ENCODE measurements around the gene CLEC9A.

Gene CLEC9A

DNA sequence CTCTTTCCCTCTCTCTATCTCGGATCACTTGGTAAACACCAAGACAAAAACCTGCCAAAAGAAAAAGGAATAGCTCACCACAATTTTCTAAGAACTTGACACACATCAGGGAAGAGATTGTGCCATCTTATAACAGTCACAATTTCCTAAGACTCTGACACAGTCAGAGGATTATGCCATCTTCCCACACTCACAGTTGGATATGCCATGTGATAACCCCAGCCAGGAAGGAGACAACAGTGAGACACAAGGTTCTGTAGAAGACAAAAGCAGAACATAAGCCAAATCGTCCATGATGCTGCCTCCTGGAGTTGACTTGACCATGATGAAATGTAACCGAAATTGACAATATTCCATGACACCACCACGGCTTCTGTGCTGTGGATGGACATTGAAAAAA lies 2.8 kb upstream of the CLEC9A start:
- peak; percentile 30 for DNase-seq (ENCODE audit: low read depth)
- TF ChIP-seq, protein P1, sequence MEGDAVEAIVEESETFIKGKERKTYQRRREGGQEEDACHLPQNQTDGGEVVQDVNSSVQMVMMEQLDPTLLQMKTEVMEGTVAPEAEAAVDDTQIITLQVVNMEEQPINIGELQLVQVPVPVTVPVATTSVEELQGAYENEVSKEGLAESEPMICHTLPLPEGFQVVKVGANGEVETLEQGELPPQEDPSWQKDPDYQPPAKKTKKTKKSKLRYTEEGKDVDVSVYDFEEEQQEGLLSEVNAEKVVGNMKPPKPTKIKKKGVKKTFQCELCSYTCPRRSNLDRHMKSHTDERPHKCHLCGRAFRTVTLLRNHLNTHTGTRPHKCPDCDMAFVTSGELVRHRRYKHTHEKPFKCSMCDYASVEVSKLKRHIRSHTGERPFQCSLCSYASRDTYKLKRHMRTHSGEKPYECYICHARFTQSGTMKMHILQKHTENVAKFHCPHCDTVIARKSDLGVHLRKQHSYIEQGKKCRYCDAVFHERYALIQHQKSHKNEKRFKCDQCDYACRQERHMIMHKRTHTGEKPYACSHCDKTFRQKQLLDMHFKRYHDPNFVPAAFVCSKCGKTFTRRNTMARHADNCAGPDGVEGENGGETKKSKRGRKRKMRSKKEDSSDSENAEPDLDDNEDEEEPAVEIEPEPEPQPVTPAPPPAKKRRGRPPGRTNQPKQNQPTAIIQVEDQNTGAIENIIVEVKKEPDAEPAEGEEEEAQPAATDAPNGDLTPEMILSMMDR (conservative IDR thresholded peaks at IDR 0.05; ENCODE audit: control insufficient read depth, insufficient read depth, low read depth, low read length) = no peak
- no peak overlapping the region for H3K4me3 ChIP-seq (ENCODE audit: control insufficient read depth, low read depth, low read length)

DNA sequence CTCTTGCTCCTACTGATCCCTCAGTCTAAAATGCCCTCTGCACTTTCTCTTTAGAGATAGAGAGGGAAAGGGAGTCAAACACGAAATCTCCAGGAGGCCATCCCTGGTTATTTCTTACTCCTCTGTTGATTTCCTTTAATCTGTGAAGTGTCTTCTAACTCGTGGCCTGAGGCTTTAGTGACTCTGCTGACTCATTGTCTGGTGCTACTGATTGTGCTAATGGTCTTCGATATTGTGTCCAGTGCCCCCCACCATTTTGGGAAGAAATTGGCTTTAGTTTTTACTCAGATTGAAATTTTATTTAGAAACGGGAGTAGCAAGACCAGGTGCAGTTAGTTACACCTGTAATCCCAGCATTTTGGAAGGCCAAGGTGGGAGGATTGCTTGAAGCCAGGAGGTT lies 839 bp downstream of the CLEC9A start:
- DNase-seq (ENCODE audit: low read depth) = peak; percentile 5
- no peak overlapping the region for H3K4me3 ChIP-seq (ENCODE audit: control insufficient read depth, low read depth, low read length)
- TF ChIP-seq, protein P1 (conservative IDR thresholded peaks at IDR 0.05; ENCODE audit: control insufficient read depth, insufficient read depth, low read depth, low read length) = no peak

DNA sequence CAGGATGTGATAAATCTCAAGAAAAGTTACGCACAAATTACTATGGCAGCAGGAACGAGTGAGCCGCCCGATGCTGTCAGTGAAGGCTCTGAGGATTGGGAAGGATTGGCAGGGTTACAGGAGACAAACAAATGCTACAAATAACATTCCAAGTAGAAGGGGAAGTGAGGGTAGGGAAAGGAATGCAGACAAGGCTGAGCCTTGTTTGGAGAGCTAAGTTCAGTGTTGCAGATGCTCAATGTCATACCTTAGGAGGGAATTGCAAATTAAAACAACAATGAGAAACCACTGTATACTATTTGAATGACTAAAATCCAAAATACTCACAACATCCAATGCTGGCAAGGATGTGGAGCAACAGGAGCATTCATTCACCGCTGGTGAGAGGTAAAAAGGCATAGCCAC lies 1.3 kb downstream of the CLEC9A start:
- DNase-seq (ENCODE audit: low read depth) = peak; percentile 38
- TF ChIP-seq, protein P1 (conservative IDR thresholded peaks at IDR 0.05; ENCODE audit: control insufficient read depth, insufficient read depth, low read depth, low read length) = no peak

DNA sequence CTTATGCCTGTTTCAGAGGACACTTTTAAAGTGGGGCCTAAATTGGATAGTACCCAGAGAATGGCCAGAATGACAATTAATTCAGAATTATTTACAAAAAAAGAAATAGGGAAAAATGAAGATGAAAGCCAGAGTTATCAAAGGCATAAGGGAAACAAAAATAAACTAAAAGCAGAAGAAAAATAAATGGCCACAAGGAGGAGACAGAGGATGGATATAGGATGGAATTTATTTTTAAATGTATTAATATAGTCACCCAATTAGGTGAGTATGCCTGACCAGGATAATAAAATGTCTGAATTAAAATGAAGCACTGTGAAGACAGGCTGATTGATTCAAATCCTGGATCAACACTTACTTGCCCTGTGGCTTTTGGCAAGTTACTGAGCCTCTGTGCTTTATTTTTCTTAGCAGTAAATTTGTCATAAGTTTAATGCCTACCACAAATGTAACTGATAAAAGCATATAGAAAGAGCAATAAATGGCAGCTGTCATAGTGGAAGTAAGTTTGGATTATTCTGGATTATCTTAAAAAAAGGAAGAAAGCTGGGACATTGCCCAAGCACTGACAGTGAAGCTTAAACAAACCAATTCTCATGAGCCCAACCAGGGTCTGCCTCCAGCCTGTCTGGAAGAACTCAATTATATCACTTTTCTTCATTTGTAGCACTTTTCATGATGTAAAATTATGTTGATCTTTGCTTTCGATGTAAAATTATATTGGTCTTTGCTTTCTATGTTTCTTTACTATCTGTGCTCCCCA lies 3.5 kb downstream of the CLEC9A start:
- H3K4me3 ChIP-seq (ENCODE audit: control insufficient read depth, low read depth, low read length) = no peak overlapping the region
- TF ChIP-seq, protein P1 (conservative IDR thresholded peaks at IDR 0.05; ENCODE audit: control insufficient read depth, insufficient read depth, low read depth, low read length) = peak; percentile 39
- peak; percentile 13 for DNase-seq (ENCODE audit: low read depth)

More for the DNA sequence above, 1.3 kb downstream of the CLEC9A start:
- no peak overlapping the region for H3K4me3 ChIP-seq (ENCODE audit: control insufficient read depth, low read depth, low read length)

DNA sequence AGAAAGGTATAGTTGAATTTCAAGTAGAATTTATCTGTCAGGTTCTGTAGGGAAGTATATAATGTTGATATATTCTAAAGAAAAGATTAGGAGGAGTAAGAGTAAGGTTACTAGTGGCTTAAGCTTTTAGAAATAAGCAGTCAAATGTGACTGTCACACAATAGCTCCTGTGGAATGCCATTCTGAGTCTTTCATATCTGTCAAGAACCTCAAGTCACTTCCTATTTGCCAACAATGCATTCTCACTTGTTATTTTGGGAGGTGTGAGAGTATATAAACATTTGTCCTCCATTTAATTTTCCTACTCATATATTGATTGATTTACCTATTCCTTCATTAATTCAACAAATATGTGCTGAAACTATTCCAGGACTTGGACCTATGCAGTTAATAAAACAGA lies 11.7 kb downstream of the CLEC9A start:
- DNase-seq (ENCODE audit: low read depth) = no peak
- TF ChIP-seq, protein P1 (conservative IDR thresholded peaks at IDR 0.05; ENCODE audit: control insufficient read depth, insufficient read depth, low read depth, low read length) = no peak
- no peak overlapping the region for H3K4me3 ChIP-seq (ENCODE audit: control insufficient read depth, low read depth, low read length)

DNA sequence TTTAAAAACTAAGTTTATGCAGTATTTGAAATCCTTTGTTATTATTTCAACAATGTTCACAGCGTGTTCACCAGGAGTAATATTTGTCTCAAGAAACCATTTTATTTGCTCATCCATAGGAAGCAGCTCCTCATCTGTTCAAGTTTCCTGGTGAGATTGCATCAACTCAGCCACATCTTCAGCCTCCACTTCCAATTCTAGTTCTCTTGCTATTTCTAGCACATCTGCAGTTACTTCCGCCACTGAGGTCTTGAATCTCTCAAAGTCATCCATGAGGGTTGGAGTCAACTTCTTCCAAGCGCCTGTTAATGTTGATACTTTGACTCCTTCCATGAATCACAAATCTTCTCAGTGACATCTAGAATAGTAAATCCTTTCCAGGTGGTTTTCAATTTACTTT lies 18.0 kb downstream of the CLEC9A start:
- DNase-seq (ENCODE audit: low read depth) = no peak
- TF ChIP-seq, protein P1 (conservative IDR thresholded peaks at IDR 0.05; ENCODE audit: control insufficient read depth, insufficient read depth, low read depth, low read length) = no peak
- no peak overlapping the region for H3K4me3 ChIP-seq (ENCODE audit: control insufficient read depth, low read depth, low read length)

Measured in fibroblast of mammary gland (primary cell).